RWPE1 (cell line): ENCODE data around the gene PDCD1.
"Not testable (repeated sequence)": the region's sequence is repeated elsewhere in the genome, so short reads cannot be mapped to it uniquely, and the experiment has no call there.

Experiments
- CTCF ChIA-PET: fragments of 350-600 bp; sonication (Branson Sonifier 250); formaldehyde crosslinking; extraction: SDS; loops from one replicate; lab custom pipeline; 2021; lab: Yijun Ruan, JAX
- POLR2A ChIA-PET: fragments of 400-600 bp; formaldehyde crosslinking; extraction: SDS; loops from one replicate; lab custom pipeline; 2020; ENCODE audit warnings: antibody characterized with exemption; ENCODE audit not compliant: low non-redundant PET; lab: Yijun Ruan, JAX
- DNase-seq: peaks from one replicate; pipeline ENCODE4 v3.0.0; 2012; ENCODE audit warnings: low spot score
- H3K27ac ChIP-seq: fragments of 450-650 bp; 2 replicates; pipeline ENCODE4 v1.5.1; 2017
- TF ChIP-seq, protein P1 (sequence below): fragments of 450-650 bp; conservative IDR thresholded peaks from 2 replicates; pipeline ENCODE4 v1.5.1; 2017; ENCODE audit warnings: low read depth, mild to moderate bottlenecking

PDCD1 gene

DNA sequence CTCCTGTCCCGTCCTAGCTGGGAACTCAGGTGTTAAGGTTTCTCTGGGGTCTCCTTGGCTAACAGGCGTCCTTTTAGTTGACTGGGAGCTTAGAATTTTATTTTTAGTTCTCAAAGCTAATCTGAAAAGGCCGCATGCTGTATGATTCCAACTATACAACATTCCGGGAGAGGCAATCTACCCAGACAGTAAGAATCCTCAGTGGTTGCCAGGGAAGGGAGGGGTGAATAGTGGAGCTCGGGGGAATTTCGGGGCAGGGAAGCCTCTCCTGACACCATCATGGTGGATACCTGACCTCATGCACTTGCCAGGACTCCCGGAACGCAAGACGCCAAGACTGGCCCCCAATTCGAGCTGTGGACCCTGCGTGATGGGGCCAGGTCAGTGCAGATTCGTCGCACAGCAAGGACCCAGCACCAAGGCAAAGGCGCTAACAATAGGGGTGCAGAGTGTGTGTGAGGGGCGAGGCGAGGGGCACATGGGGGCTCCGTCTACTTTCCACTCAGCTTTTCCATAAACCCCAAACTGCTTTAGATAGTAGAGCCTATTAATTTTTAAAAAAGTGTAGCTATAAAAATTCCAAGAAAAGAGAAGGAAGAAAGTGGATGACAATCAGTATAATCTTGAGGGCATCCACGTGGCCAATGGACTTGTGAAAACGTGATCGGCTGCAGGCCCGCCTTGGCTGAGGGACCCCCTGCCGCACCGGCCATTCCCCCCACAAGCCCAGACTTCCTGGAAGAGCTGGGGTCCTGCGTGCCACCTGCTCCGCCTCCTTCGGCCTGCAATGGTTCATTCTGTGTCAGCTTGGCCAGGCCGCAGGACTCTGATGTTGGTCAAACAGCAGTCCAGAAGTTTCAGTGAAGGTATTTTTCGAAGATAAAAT lies 17.3 kb downstream of the PDCD1 start:
- ChIA-PET POLR2A (no interaction called here), CTCF (no interaction called here)
- TF ChIP-seq, protein P1, sequence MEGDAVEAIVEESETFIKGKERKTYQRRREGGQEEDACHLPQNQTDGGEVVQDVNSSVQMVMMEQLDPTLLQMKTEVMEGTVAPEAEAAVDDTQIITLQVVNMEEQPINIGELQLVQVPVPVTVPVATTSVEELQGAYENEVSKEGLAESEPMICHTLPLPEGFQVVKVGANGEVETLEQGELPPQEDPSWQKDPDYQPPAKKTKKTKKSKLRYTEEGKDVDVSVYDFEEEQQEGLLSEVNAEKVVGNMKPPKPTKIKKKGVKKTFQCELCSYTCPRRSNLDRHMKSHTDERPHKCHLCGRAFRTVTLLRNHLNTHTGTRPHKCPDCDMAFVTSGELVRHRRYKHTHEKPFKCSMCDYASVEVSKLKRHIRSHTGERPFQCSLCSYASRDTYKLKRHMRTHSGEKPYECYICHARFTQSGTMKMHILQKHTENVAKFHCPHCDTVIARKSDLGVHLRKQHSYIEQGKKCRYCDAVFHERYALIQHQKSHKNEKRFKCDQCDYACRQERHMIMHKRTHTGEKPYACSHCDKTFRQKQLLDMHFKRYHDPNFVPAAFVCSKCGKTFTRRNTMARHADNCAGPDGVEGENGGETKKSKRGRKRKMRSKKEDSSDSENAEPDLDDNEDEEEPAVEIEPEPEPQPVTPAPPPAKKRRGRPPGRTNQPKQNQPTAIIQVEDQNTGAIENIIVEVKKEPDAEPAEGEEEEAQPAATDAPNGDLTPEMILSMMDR, result no peak
- no peak for DNase-seq
- H3K27ac ChIP-seq, result no peak overlapping the region

DNA sequence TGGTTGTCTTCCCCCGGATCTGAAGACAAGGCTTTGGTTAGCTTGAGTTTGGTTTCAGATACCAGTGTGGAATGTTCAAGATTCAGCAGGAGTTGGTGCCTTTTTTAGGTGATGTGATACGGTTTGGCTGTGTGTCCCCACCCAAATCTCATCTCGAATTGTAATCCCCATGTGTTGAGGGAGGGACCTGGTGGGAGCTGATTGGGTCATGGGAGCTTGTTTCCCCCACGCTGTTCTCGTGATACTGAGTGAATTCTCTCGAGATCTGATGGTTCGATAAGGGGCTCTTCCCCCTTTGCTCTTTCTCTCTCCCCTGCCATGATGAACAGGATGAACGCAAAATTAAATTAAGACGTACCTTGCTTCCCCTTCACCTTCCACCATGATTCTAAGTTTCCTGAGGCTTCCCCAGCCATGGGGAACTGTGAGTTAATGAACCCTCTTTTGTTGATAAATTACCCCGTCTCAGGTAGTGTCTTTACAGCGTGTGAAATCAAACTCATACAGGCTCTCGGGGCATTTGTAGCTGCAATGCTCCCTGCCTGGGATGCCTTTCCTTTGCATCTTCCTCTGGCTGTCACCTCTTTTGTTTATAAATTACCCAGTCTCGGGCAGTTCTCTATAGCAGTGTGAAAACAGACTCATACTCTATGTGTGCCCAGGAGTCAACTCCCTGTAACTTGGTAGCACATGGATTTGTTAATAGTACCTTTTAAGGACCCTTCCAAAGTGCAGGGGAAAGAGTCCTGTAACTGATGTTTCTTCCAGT lies 21.3 kb downstream of the PDCD1 start:
- ChIA-PET CTCF (no interaction called here), POLR2A (no interaction called here)
- DNase-seq, result no peak
- TF ChIP-seq, protein P1, result no peak
- H3K27ac ChIP-seq, result no peak overlapping the region

DNA sequence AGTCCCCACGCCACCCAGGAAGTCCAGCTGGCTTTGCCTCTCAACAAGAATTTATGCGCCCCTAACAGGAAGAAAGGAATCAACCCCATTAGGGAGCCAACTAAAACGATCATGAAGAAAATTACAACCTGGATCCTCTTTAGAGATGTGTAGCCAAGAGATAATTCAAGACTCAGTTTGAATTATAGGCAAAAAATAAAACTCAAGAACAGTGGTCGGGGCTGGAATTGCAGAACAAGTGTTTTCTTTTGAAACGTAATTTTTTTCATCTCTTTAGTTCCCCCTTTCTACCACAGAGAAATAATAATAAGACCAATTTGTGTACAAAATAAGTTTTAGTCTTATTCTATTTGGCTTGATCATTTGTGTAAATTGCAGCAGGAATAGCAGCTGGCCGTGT lies 22.4 kb downstream of the PDCD1 start:
- no peak overlapping the region for H3K27ac ChIP-seq
- TF ChIP-seq, protein P1, result no peak
- CTCF ChIA-PET, result interaction anchor here (0.7 kb wide), 1 partner anchor 76 kb away, joined by 3 read pairs; no protein-coding TSS in a partner anchor
- no peak for DNase-seq
- POLR2A ChIA-PET, result no interaction called here

GRCh38 chr2:241835611-241836010 lies 23.1 kb downstream of the PDCD1 start:
- TF ChIP-seq, protein P1, result no peak
- CTCF ChIA-PET, result interaction anchor here (0.6 kb wide), 1 partner anchor 31 kb away, joined by 5 read pairs; no protein-coding TSS in a partner anchor
- POLR2A ChIA-PET, result no interaction called here
- no peak overlapping the region for H3K27ac ChIP-seq
- DNase-seq, result no peak

DNA sequence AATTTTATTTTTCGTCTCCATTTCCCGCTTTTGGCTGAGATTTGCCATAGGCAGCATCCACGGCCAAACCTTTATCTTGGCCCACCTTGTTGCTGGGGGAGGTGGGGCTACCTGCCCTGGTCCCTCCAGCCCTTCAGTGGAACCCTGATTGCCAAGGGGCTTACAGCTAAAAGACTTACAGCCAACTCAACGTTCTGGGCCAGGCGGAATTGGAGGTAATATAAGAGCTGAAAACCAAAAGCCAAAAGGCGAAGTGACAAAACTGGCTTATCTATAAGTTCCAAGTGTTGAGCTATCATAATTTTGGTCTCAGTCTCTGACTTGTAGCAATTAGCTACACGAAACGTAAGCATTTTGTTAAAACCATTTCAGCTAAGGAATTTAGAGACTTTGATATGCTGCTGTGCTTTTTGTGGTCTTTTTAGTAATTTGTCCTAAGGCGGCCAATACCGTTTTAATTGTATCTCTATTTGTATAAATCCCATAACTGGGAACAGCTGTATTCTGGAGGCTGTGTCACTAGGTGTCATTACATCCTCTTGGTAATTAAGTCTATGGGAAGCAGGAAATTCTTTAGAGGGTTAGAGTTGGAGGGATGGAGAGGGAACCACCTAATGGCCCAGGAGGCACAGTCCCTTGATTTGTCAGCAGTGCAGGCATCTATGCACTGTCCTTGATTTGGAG lies 24.0 kb downstream of the PDCD1 start:
- DNase-seq, result no peak
- ChIA-PET POLR2A (no interaction called here), CTCF (interaction anchor here (0.6 to 0.7 kb wide), 2 partner anchors 44 to 134 kb away, joined by 4 read pairs; no protein-coding TSS in a partner anchor)
- H3K27ac ChIP-seq, result no peak overlapping the region
- TF ChIP-seq, protein P1, result no peak

- H3K27ac ChIP-seq, POLR2A ChIA-PET, DNase-seq: not testable (repeated sequence)
- CTCF ChIA-PET, result interaction anchor here (0.6 kb wide), 1 partner anchor 133 kb away, joined by 4 read pairs; no protein-coding TSS in a partner anchor
These were observed 24.8 kb downstream of the PDCD1 start for GRCh38 chr2:241833756-241834526.
